Keratinocyte (primary cell): Measurements from ENCODE around the gene KDF1.

Experiments used
- CTCF ChIP-seq, 3 experiments: IDR thresholded peaks in 1 of 3; conservative IDR thresholded peaks in 1 of 3; optimal IDR thresholded peaks in 1 of 3; 2 replicates in 2 of 3; 3 replicates in 1 of 3; pipeline versions ENCODE3 to v1.5.1; 2011; ENCODE audit warnings: low read length in 3 of 3, mild to moderate bottlenecking in 3 of 3, moderate library complexity in 2 of 3, control low read depth in 1 of 3, inconsistent platforms in 1 of 3; ENCODE audit not compliant: insufficient read depth in 2 of 3; ENCODE audit errors: extremely low read depth in 1 of 3
- EZH2 ChIP-seq: IDR thresholded peaks from one replicate; pipeline ENCODE4 v1.6.1; 2012; ENCODE audit warnings: inconsistent platforms, mild to moderate bottlenecking, low read length, moderate library complexity

DNA sequence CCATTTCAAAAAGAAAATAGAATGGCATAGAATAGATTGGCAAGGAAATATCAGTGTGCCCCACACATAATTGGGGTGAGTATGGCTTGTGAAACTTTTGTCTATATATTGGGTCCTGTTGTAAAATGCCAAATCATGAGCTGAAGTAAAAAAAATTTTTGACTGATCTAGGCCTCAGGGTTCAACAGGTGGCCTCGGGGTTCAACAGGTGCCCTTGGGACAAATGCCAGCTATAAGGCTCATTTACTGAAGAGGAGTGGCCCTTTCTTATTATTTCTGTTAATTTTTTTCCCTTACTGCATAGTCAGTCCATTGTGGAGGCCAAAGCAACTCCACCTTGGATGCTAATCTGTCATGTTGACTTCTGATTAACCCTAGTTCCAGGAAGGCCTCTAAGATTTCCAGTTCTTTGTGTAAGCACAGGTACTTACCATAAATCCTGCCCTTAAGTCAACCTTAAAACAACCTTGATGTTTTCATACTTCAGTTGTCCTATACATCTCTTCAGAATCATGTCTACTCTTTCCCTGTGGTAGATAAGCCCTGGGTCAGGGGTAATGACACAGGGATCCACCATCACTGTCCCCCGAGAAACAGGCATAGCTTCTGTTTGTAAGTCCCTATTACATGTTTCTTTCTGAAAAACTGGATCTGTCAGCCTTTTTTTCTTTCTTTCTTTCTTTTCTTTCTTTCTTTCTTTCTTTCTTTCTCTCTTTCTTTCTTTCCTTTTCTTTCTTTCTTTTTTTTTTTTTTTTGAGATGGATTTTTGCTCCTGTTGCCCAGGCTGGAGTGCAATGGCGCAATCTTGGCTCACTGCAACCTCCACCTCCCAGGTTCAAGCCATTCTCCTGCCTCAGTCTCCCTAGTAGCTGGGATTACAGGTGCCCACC lies 16.6 kb upstream of the KDF1 start:
- no peak for TF ChIP-seq CTCF (optimal IDR thresholded peaks at IDR 0.05 in 1 of 3, IDR thresholded peaks at IDR 0.05 in 1 of 3, conservative IDR thresholded peaks at IDR 0.05 in 1 of 3; ENCODE audit: extremely low read depth in 1 of 3, insufficient read depth in 2 of 3, low read length in 3 of 3)
- TF ChIP-seq EZH2, result no peak
